Measurements from ENCODE around the gene SSX2IP. TPM values are rescaled to one million over a fixed set of nuclear protein-coding genes. Genes with fewer than 3 reads are reported as not detected.
A peak's percentile ranks its signal among the peaks of the same experiment; 100 is the strongest.

SSX2IP gene
- total RNA-seq, 1 donor from 2014 or later, result 6.1 TPM

- H3K9me3 Mint-ChIP-seq (ENCODE audit: low read depth), result no peaks in the 10 kb centered on the region
- H3K27ac Mint-ChIP-seq (ENCODE audit: unreplicated experiment), result no peak overlapping the region
- no peaks in the 10 kb centered on the region for H3K27me3 Mint-ChIP-seq (ENCODE audit: low read depth)
- H3K4me3 Mint-ChIP-seq (ENCODE audit: unreplicated experiment), result no peak overlapping the region
- peaks cover 10% of the 10 kb centered on the region for H3K4me1 Mint-ChIP-seq (ENCODE audit: low read depth)
- no peak for DNase-seq (ENCODE audit: low spot score)
- no peak for TF ChIP-seq CTCF (IDR thresholded peaks at IDR 0.05)
- peaks cover 2% of the 10 kb centered on the region for H3K36me3 Mint-ChIP-seq (ENCODE audit: low read depth)
Measured at GRCh38 chr1:84669831-84670230, 20.4 kb downstream of the SSX2IP start.

- Mint-ChIP-seq H3K36me3 (ENCODE audit: low read depth) (peaks cover 2% of the 10 kb centered on the region), H3K4me1 (ENCODE audit: low read depth) (peaks cover 10% of the 10 kb centered on the region), H3K4me3 (ENCODE audit: unreplicated experiment) (no peak overlapping the region), H3K27me3 (ENCODE audit: low read depth) (no peaks in the 10 kb centered on the region), H3K27ac (ENCODE audit: unreplicated experiment) (no peak overlapping the region), H3K9me3 (ENCODE audit: low read depth) (no peaks in the 10 kb centered on the region)
- TF ChIP-seq CTCF (IDR thresholded peaks at IDR 0.05), result peak; percentile 39
- DNase-seq (ENCODE audit: low spot score), result no peak
Measured at GRCh38 chr1:84668185-84668584, 22.1 kb downstream of the SSX2IP start.

GRCh38 chr1:84665703-84666317 is 24.5 kb downstream of the SSX2IP start:
- Mint-ChIP-seq H3K4me3 (ENCODE audit: unreplicated experiment) (no peak overlapping the region), H3K36me3 (ENCODE audit: low read depth) (peaks cover 2% of the 10 kb centered on the region), H3K4me1 (ENCODE audit: low read depth) (peaks cover 10% of the 10 kb centered on the region), H3K9me3 (ENCODE audit: low read depth) (no peaks in the 10 kb centered on the region), H3K27ac (ENCODE audit: unreplicated experiment) (peak overlapping the region; percentile 77), H3K27me3 (ENCODE audit: low read depth) (no peaks in the 10 kb centered on the region)
- TF ChIP-seq CTCF (IDR thresholded peaks at IDR 0.05), result no peak
- DNase-seq (ENCODE audit: low spot score), result no peak

- Mint-ChIP-seq H3K9me3 (ENCODE audit: low read depth) (no peaks in the 10 kb centered on the region), H3K4me1 (ENCODE audit: low read depth) (no peaks in the 10 kb centered on the region), H3K36me3 (ENCODE audit: low read depth) (peaks cover 9% of the 10 kb centered on the region), H3K27ac (ENCODE audit: unreplicated experiment) (no peak overlapping the region), H3K4me3 (ENCODE audit: unreplicated experiment) (no peak overlapping the region), H3K27me3 (ENCODE audit: low read depth) (no peaks in the 10 kb centered on the region)
- DNase-seq (ENCODE audit: low spot score), result no peak
- no peak for TF ChIP-seq CTCF (IDR thresholded peaks at IDR 0.05)
Measured at GRCh38 chr1:84653130-84653677, 37.1 kb downstream of the SSX2IP start.

- H3K27me3 Mint-ChIP-seq (ENCODE audit: low read depth), result no peaks in the 10 kb centered on the region
- H3K9me3 Mint-ChIP-seq (ENCODE audit: low read depth), result no peaks in the 10 kb centered on the region
- H3K4me3 Mint-ChIP-seq (ENCODE audit: unreplicated experiment), result no peak overlapping the region
- H3K4me1 Mint-ChIP-seq (ENCODE audit: low read depth), result no peaks in the 10 kb centered on the region
- DNase-seq (ENCODE audit: low spot score), result no peak
- H3K27ac Mint-ChIP-seq (ENCODE audit: unreplicated experiment), result no peak overlapping the region
- TF ChIP-seq CTCF (IDR thresholded peaks at IDR 0.05), result no peak
- no peaks in the 10 kb centered on the region for H3K36me3 Mint-ChIP-seq (ENCODE audit: low read depth)
Measured at GRCh38 chr1:84644472-84644871, 45.8 kb downstream of the SSX2IP start.
